GM18508 (cell line): Measurements from ENCODE around the gene APOC1.
"Not testable (repeated sequence)": the region's sequence is repeated elsewhere in the genome, so short reads cannot be mapped to it uniquely, and the experiment has no call there.

ENCODE experiments used
- ATAC-seq: cut with Tn5 transposase; IDR thresholded peaks from one replicate; pipeline ENCODE4 v1.9.1; 2021; ENCODE audit warnings: moderate number of reproducible peaks; ENCODE audit not compliant: insufficient read depth, unreplicated experiment

The APOC1 gene

GRCh38 chr19:44888335-44888734, 26.1 kb upstream of the APOC1 start:
- ATAC-seq: not testable (repeated sequence)

- ATAC-seq: no peak
Observed at GRCh38 chr19:44889830-44890365, 24.5 kb upstream of the APOC1 start.

- peak; percentile 62 for ATAC-seq
Observed at GRCh38 chr19:44890366-44891015, 23.9 kb upstream of the APOC1 start.

- peak; percentile 38 for ATAC-seq
Observed at GRCh38 chr19:44891016-44891882, 23.2 kb upstream of the APOC1 start, which contains the start of gene TOMM40. Gene TOMM40 (plus strand): TSS chr19:44891254. CDS start chr19:44891416, 162 bp downstream.

- ATAC-seq: no peak
Observed at GRCh38 chr19:44892932-44893331, 21.5 kb upstream of the APOC1 start.

- ATAC-seq: no peak
Observed at GRCh38 chr19:44893332-44894051, 20.9 kb upstream of the APOC1 start.

GRCh38 chr19:44894052-44894400, 20.4 kb upstream of the APOC1 start:
- ATAC-seq: no peak

GRCh38 chr19:44894946-44895345, 19.5 kb upstream of the APOC1 start:
- no peak for ATAC-seq

- no peak for ATAC-seq
Observed at GRCh38 chr19:44897835-44898234, 16.6 kb upstream of the APOC1 start.

- no peak for ATAC-seq
Observed at GRCh38 chr19:44900328-44901244, 13.8 kb upstream of the APOC1 start.

GRCh38 chr19:44903216-44903601, 11.2 kb upstream of the APOC1 start:
- ATAC-seq: no peak

GRCh38 chr19:44903602-44904425, 10.6 kb upstream of the APOC1 start:
- ATAC-seq: no peak

- no peak for ATAC-seq
Observed at GRCh38 chr19:44904426-44904994, 9.9 kb upstream of the APOC1 start.

GRCh38 chr19:44905437-44906160, 8.8 kb upstream of the APOC1 start, which contains the start of gene APOE:
Gene APOE (plus strand): TSS chr19:44905796. CDS start chr19:44906625, 829 bp downstream.
- no peak for ATAC-seq

- no peak for ATAC-seq
Observed at GRCh38 chr19:44907613-44908012, 6.8 kb upstream of the APOC1 start.

GRCh38 chr19:44908074-44908835, 6.2 kb upstream of the APOC1 start:
- ATAC-seq: no peak

GRCh38 chr19:44908836-44909261, 5.6 kb upstream of the APOC1 start:
- no peak for ATAC-seq
